GM12865 (cell line): ENCODE results near the gene UBE2Z.

Experiments
- DNase-seq: peaks from one replicate; pipeline ENCODE4 v3.0.0; 2010; ENCODE audit warnings: low read depth
- H3K4me3 ChIP-seq: 2 replicates; pipeline ENCODE4 v1.5.1; 2011; ENCODE audit warnings: mild to moderate bottlenecking, low read depth, low read length, control low read depth
- CTCF ChIP-seq: IDR thresholded peaks from 2 replicates; pipeline ENCODE4 v1.5.1; 2011; ENCODE audit warnings: low read length, control low read depth, low read depth, inconsistent platforms; ENCODE audit not compliant: insufficient read depth; ENCODE audit errors: missing control alignments

The UBE2Z gene

GRCh38 chr17:48904428-48904827 lies 3.8 kb upstream of the UBE2Z start:
- TF ChIP-seq CTCF, result no peak
- no peak overlapping the region for H3K4me3 ChIP-seq
- DNase-seq, result no peak

- TF ChIP-seq CTCF, result no peak
- DNase-seq, result no peak
- no peak overlapping the region for H3K4me3 ChIP-seq
Observed at GRCh38 chr17:48905987-48906515, 2.2 kb upstream of the UBE2Z start.

GRCh38 chr17:48907713-48908046 lies 527 bp upstream of the UBE2Z start:
- no peak for TF ChIP-seq CTCF
- no peak for DNase-seq
- peak overlapping the region; percentile 99 for H3K4me3 ChIP-seq

GRCh38 chr17:48908853-48909394 lies 717 bp downstream of the UBE2Z start:
- peak; percentile 95 for DNase-seq
- TF ChIP-seq CTCF, result no peak

GRCh38 chr17:48909783-48910182 lies 1.6 kb downstream of the UBE2Z start:
- DNase-seq, result peak; percentile 63
- no peak for TF ChIP-seq CTCF
- peak overlapping the region; percentile 99 for H3K4me3 ChIP-seq

More at GRCh38 chr17:48908853-48909394, 717 bp downstream of the UBE2Z start:
- H3K4me3 ChIP-seq, result peak overlapping the region; percentile 99

GRCh38 chr17:48910370-48910769 lies 2.2 kb downstream of the UBE2Z start:
- H3K4me3 ChIP-seq, result peak overlapping the region; percentile 99
- TF ChIP-seq CTCF, result no peak
- no peak for DNase-seq

GRCh38 chr17:48912476-48912875 lies 4.3 kb downstream of the UBE2Z start:
- DNase-seq, result no peak
- H3K4me3 ChIP-seq, result no peak overlapping the region
- TF ChIP-seq CTCF, result no peak
